ENCODE results near the gene ZMYND8. TPM values are rescaled to one million over a fixed set of nuclear protein-coding genes. Genes with fewer than 3 reads are reported as not detected.

Gene ZMYND8
- total and polyA plus RNA-seq, 2 of the 8 experiments (the other 6 are each of a cell fraction or from before 2014, with no cell fraction given): 50.5 to 163 TPM

DNA sequence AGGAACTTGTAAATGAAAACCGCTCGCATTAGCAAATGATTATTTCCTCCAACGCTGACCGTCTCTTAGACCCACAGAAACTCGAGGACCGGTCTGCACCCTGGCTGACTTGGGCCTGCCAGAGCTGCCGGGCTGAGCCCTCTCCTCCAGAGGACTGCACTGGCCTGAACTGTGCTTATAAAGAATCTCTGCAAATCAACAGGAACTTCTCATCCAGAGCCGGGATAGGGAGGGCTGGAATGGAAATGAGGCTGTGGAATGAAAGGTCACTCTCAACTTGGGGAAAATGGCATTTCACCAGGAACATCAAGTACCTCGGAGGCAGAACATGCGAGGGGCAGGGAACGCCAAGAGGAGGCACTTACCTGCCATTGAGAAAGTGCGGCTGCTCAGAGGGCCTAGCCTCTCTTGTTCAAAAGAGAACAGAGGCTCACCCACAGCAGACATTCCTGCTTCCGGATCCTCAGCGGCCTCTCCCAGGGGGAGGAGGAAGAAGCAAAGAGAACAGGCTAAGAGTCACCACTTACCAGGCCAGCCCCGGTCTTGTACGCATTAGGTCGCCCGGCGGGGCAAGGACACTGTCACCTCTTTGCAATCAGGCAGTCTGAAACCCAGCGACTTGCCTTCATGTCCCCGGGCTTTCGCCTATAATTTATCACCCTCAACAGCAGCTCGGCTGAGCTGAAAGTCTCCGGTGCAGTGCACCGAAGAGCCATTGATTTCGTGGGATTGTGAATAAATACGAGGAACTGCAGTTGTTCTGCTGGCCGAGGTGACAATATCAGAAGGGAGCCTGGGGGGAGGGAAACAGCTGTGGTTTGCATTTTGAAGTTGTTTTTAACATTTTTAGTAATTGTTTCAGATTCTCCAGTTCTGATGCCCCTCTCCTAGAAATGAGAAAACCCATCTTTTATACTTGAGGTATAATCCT lies 37.6 kb downstream of the ZMYND8 start (continued):
- TF ChIP-seq, protein P1, sequence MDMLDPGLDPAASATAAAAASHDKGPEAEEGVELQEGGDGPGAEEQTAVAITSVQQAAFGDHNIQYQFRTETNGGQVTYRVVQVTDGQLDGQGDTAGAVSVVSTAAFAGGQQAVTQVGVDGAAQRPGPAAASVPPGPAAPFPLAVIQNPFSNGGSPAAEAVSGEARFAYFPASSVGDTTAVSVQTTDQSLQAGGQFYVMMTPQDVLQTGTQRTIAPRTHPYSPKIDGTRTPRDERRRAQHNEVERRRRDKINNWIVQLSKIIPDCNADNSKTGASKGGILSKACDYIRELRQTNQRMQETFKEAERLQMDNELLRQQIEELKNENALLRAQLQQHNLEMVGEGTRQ (IDR thresholded peaks at IDR 0.05; ENCODE audit: low read length): no peak
- TF ChIP-seq SP4 (IDR thresholded peaks at IDR 0.05; ENCODE audit: low read length): 0 out of 2 replicates have a peak, but pooled peaks have one; percentile 55
- peak; percentile 68 for TF ChIP-seq TAF7 (optimal IDR thresholded peaks at IDR 0.05; ENCODE audit: borderline replicate concordance, low read depth, low read length)

All from H1 (cell line).